Hematopoietic multipotent progenitor cell treated with erythropoietin and hydrocortisone succinate and interleukin-3 and kit ligand, for 17 days (in vitro differentiated cells): ENCODE measurements around the gene KIDINS220.
"Not testable (repeated sequence)": the region's sequence is repeated elsewhere in the genome, so short reads cannot be mapped to it uniquely, and the experiment has no call there.

Experiments
- DNase-seq: peaks from one replicate; pipeline ENCODE4 v3.0.0-alpha.2; 2015; ENCODE audit warnings: low spot score

The KIDINS220 gene

DNA sequence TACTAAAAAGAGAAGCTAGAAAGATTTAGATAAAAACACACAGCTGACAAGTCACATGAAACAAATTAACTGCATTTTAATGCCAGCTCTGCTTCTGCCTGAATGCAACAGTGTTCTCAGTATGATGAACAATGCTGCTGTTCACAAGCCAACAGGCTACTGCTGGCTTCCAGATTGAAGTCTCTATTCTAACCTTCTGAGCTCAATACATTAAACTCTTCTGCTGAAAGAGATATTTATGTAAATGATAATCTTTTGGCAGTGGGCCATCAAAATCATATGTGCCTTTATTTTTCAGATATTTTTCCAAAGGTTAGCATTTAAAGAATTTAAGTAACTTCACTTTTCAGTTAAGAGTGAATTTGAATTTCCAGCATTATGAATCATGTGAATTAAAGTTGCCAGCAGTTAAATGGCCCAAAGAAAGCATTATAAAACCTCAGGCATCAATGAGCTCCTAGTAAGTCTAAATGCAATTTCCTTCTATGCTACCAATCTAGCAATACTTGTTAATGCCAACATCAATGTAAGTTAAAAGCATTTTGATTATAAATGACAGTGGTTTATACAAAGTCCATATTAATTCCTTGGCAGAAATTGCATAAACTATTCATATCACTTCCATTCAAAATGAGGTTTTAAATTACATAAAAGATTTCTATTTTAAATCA lies 83.2 kb downstream of the KIDINS220 start:
- DNase-seq = no peak

- DNase-seq = peak; percentile 33
These were observed 83.8 kb downstream of the KIDINS220 start for GRCh38 chr2:8753609-8754008.

DNA sequence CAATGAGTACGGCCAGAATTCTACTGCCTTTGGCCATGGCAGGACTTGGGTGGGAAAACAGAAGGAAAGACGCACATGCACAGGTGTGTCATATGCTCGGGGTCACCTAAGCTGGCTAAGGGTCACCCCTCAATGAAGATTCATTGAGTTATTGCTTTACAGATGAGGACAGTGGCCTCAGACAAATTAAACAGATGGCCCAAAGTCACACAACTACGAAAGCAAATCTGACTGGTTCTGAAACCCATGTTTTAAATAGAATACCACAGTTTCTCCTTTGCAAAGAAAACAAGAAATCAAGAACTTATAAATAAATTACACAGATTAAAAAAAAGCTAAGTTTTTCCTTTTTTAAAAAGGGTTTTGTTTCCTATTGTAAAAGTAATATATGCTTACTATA lies 85.0 kb downstream of the KIDINS220 start:
- no peak for DNase-seq

DNA sequence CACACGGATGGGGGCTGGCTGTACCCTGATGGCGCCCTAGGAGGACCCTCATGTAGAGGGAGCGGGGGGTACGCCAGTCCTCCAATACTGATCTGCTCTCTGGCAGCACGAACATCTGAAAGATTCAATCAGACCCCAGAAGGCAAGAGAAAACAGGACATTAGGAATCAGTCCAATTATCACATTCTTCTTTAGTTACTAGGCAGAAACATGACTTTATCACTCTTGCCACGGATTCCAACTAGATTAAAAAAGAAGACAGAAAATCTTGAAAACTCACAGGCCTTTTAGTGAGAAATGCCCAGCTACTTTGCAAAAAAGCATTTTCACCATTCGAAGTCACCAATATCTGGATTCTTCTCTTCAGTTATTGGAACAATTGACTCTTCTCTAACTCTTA lies 87.2 kb downstream of the KIDINS220 start:
- DNase-seq = no peak

- DNase-seq = no peak
These were observed 94.2 kb downstream of the KIDINS220 start for GRCh38 chr2:8743261-8743660.

DNA sequence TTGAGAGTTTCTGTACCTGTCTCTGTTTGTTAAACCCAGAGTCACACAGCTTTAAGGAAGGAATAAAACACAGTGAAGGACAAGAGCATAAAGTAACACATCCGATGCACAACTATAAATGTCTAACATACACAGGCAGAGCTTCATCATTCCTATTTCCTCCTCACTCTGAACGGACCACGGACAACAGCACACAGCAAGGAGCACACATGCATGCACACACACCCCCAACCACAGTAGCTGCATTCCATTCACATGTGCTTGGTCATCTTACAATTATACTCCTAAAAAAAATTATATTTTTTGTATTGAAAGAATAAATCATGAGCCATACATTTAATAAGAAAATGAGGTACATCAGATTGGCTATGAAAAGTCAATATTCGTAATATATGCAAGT lies 97.3 kb downstream of the KIDINS220 start:
- no peak for DNase-seq

- no peak for DNase-seq
These were observed 99.7 kb downstream of the KIDINS220 start for GRCh38 chr2:8737571-8738175.

DNA sequence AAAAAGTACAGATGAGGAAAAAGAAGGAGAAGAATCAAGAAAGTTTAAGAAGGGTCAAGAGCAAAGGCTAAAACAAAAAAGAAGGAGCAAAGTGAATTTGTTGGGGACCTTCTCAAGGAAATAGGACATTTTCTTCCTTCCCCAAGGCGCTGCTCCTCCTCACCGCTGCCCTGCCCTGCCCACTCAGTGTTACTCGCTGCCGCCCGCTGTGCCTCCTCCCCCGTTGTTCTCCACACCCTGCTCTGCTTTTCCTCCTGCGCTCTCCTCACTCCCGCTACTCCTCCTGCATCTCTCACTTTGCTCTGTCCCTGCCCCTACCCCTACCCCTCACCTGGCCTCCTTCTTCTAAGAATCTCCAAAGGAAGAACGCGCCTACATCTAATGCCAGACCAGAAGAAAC lies 104.8 kb downstream of the KIDINS220 start:
- no peak for DNase-seq

GRCh38 chr2:8729939-8730338 lies 107.5 kb downstream of the KIDINS220 start:
- DNase-seq = no peak

DNA sequence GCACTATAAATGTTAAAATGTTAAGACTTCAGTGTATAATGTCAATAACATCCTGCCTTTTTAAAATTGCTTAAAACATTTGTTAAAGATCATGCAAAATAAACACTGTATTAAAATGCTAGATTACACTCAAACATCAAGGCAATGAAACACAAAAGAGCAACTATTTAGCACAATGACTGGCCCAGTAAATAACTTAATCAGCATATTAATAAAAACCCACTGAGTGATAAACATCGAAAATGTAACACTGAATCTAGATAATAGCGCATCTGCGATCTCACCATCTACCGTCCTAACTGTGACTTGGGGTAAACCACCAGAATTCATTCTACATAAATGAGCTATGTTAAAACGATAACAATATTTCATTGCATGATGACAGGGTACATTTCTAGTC lies 108.3 kb downstream of the KIDINS220 start:
- DNase-seq = not testable (repeated sequence)

DNA sequence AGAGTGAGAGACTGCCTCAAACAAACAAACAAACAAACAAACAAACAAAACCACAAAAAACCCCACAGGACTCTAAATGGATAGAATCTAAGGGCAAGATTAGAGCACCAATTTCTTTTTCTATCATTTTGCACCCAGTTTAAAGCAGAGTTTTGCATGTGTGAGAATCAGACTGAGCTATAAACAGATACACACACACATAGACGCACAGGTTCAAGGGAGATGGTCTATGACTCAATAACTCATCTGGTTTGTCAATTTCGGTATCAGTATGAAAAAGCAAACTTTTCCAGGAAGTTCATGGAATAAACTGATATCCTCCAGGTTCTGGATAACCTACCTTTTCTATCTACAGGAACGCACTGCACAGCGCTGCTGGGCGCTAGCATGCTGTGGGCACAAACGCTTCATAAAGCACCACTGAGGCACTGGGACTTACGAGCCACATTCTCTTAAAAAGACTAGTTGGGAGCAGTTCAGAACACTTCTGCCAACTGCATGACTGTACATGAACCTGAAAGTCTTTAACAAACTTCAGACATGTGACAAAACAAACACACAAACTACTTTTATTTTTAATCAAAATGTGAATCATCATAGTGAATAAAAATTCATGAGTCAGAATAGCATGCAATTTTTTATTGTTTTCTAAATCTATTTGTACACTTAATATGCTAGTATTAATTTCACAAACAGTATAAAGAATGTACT lies 109.0 kb downstream of the KIDINS220 start:
- DNase-seq = no peak

- DNase-seq = no peak
These were observed 111.6 kb downstream of the KIDINS220 start for GRCh38 chr2:8725838-8726237.

DNA sequence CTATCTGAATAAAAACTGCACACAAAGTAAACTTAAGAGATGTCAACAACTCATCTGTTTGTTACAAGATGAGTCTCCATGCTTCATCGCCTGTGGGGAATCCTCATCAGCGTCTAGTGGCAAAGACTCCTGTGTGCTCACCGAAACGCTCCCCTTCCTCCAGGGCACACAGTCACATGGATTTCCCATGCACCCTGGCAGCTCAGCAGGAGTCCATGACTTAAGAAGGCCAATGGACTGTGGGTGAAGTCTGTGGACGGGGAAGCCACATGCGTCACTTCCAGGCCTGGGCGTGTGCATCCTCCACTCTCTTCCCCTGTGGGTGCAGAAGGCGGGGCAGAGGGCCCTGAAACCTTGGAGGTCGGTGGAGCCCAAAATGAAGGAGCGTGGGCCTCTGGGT lies 114.4 kb downstream of the KIDINS220 start:
- no peak for DNase-seq

DNA sequence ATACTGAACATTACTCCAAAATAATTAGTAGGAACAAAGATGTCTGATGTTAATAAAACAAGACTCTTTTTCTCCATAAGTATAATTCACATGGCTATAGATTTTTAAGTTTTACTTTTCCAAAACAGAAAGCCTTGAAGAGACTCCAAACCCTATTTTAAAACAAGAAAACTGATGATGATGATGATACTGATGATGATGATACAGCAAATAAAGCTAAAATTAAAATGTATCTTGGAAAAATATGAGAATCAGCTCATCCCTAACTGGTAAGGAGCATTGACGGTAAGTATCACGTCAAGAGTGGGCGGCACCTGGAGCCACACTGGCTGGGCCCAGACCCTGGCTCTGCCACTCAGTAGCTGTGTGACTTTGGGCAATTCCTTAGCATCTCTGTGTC lies 116.0 kb downstream of the KIDINS220 start:
- DNase-seq = no peak

DNA sequence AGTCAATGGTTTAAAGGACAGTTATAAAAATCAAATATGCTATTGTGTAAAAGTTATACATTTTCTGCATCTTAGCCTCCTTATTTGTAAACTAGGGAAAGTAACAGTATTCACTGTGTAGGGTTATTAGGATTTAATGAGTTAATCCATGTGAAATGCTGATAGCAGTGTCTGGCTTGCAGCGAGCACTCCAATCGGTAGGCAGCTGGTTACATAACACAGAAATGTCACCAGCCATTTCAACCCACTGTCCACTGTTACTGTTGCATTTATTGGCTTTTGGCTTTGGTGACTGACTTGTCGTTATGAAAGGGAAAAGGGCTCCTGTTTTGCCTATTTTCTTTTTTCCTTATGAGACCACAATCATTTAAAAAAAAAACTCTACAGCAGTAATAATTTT lies 116.7 kb downstream of the KIDINS220 start:
- no peak for DNase-seq

GRCh38 chr2:8719528-8719927 lies 117.9 kb downstream of the KIDINS220 start:
- DNase-seq = no peak

- no peak for DNase-seq
These were observed 122.4 kb downstream of the KIDINS220 start for GRCh38 chr2:8714971-8715370.

- no peak for DNase-seq
These were observed 123.1 kb downstream of the KIDINS220 start for GRCh38 chr2:8714283-8714682.

- no peak for DNase-seq
These were observed 126.5 kb downstream of the KIDINS220 start for GRCh38 chr2:8710951-8711350.

GRCh38 chr2:8709611-8710010 lies 127.8 kb downstream of the KIDINS220 start:
- no peak for DNase-seq

GRCh38 chr2:8704906-8705305 lies 132.5 kb downstream of the KIDINS220 start:
- DNase-seq = no peak

DNA sequence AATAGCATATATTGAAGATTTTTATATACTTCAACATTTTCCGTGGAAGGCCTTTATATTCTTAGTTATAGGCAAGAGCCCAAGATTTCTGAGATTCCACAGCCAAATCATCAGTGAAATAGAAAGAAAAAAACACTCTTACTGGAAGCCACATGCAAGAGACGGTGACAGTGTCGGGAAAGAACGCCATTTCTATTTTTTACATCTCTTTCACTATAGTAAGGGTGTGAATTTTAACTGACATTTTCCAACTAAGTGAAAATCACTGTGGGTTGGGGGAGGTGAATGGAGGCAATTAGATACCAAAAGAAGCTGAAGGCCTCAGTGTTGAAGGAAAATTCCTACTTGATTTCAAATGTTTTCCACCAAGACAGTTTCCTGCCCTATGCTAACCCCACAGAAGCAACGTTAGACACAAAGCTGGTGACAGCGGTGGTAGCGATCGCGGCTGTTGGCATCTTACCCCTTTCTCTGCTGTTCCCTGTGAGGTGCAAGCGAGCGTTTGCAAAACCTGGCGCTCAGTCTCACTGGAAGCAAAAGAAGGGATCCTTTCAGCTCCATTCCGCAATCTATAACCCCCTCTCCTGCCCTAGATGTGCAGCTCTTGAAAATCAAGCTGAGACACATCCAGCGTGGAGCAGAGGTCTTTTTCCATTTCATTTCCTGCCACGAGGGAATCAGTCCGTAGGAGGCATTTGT lies 135.6 kb downstream of the KIDINS220 start:
- DNase-seq = no peak

DNA sequence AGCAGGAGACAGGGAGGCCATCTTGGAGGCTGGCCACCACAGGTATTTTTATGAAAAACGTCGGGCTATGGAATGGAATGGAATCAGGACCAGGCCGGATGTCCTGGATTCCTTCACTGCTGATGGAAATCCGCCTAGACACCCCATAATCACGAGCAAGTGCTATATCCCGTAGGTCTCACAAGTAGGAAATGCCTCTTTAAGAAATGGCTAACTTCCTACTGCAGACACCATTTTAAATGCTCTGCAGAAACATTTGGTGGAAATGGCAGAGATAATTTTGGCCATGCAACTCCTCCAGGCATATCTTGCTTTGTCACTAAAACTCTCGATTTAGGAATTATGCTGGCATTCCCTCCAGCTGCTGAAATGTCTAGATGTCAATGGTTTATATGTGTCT lies 137.6 kb downstream of the KIDINS220 start:
- DNase-seq = no peak
